ENCODE results near the gene SH3BGRL.

SH3BGRL gene

GRCh38 chrX:81201671-81202455 lies at the start of gene SH3BGRL, which contains the start of gene HMGN5:
Gene SH3BGRL (plus strand): TSS chrX:81202102. CDS start chrX:81202201, 99 bp downstream.
Gene HMGN5 (minus strand): TSS chrX:81201913. CDS start chrX:81121549, 80,364 bp downstream.
- peak; percentile 14 to 39 (median 30) for DNase-seq

- DNase-seq: no peak
Observed at GRCh38 chrX:81168391-81168790, 33.5 kb upstream of the SH3BGRL start.

- DNase-seq: no peak
Observed at GRCh38 chrX:81174286-81174685, 27.6 kb upstream of the SH3BGRL start.

GRCh38 chrX:81195259-81195658 lies 6.6 kb upstream of the SH3BGRL start:
- DNase-seq: no peak

- peak; percentile 1 to 23 (median 6) for DNase-seq
Observed at GRCh38 chrX:81195712-81196111, 6.2 kb upstream of the SH3BGRL start.

DNA sequence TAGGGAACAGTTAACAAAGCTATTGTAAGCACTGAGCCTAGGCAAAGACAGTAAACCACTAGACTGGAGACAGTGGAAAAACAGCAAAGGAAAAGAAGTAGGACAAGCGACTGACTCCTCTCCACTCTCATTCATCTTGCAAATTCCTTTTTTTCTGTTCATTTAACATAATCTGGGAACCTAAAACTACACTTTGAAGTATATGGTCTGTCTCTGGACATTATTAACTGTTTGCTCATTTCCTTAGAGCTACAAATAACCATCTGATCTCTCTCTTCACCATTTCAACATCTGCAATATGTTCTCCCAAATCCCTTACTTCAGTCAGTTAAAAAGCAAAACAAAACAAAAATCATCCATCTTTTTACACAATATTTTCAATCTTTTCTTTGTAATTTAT lies 831 bp upstream of the SH3BGRL start:
- DNase-seq: no peak

GRCh38 chrX:81202456-81202819 lies 536 bp downstream of the SH3BGRL start:
- no peak for DNase-seq

- DNase-seq: no peak
Observed at GRCh38 chrX:81202943-81203342, 1.0 kb downstream of the SH3BGRL start.

- DNase-seq: no peak
Observed at GRCh38 chrX:81205551-81205950, 3.6 kb downstream of the SH3BGRL start.

DNA sequence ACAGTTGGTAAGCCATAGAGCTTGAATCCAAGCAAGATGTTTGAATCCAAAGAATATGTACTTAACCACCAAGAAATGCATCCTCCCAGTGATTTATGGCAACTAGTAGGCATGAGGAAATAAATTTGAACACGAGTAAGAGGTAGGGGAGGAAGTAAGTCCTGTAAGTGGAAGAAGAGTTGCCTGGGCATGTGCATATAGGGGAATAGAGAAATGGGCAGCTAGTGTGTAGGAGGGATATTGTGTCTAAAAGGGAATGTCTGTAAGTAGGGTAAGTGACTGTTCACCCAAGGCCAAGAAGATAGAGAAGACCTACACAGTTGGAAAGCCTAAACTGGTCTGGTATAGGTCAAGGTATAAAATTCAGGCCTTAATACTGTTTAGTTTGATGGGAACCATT lies 4.6 kb downstream of the SH3BGRL start:
- DNase-seq: no peak

DNA sequence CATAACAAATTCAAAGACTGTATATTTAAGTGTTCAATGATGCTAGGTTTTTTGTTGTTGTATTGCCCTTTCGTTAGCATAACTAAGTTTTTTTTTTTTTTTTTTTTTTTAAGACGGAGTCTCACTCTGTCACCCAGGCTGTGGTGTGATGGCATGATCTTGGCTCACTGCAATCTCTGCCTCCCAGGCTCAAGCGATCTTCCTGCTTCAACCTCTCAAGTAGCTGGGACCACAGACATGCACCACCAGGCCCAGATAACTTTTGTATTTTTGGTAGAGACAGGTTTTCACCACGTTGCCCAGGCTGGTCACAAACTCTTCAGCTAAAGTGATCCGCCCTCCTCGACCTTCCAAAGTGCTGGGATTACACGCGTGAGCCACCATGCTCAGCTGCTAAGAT lies 7.0 kb downstream of the SH3BGRL start:
- no peak for DNase-seq

DNA sequence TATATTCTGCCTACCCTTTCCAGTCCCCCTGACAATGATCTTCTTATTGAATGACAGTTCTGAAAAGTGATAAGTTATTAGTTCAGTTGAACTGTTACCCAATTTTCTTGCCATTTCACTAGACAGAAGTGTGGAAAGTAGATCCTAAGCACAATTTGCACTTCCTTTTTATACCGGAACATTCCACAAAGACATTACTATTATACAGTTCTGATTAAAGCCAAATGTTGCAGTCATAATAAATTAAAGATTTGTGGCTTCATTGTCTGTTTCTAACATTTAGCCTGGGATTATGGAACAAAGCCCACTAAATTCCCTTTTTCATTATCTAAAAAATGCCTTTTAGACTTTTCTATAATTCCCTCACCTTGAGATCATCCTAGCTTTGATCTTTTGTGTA lies 13.8 kb downstream of the SH3BGRL start:
- no peak for DNase-seq

- no peak for DNase-seq
Observed at GRCh38 chrX:81229229-81229628, 27.3 kb downstream of the SH3BGRL start.

GRCh38 chrX:81229901-81230300 lies 28.0 kb downstream of the SH3BGRL start:
- no peak for DNase-seq

DNA sequence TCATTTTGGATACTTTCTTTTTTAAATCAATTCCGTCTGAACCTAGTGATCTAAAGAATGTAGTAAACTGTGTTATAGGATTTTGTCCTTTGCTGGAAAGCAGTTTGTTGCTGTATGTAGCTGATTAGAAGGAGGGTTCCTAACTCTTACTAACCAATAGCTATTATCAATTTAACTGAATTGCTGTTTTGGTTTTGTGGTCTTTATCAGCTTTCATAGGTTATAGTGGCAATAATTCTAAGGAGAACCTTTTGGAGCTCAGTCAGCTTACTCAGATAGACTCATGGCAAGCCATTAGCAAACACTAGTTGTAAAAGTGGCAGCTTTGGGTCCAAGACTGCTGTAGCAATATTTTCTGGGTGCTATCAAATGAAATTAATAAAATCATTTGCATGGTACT lies 29.6 kb downstream of the SH3BGRL start:
- no peak for DNase-seq

DNA sequence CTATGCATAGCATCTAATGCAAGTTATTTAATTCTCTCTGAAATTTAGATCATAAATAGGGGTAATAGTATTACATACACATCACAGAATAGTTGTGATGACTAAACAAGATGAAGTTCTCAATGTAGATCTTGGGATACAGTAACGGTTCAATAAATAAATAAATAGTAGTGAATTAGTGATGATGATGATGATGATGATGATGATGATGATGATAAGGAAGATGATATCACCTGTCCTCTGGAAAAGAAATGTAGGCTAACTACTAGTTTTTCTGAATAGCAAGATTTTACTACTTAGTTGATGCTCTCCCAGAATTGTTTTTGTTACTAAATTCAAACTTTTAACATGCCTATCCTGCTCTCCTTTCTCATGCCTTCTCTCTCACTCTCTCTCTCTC lies 30.3 kb downstream of the SH3BGRL start:
- no peak for DNase-seq

DNA sequence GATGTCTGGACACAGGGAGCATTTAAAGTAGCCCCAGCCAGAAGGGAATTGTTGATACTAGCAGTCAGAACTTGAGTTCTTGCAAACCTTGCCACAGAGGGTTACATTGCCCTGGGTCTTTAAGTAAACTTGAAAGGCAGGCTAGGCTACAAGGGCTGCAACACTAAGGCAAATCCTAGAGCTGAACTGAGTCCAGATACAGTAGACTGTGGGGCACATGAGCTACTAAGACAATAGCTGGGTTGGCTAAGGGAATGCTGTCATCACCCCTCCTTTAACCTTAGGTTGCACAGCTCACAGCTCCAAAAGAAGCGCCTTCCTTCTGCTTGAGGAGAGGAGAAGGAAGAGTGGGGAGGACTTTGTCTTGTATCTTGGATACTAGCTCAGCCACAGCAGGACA lies 35.6 kb downstream of the SH3BGRL start:
- DNase-seq: no peak

- no peak for DNase-seq
Observed at GRCh38 chrX:81238166-81238565, 36.3 kb downstream of the SH3BGRL start.

DNA sequence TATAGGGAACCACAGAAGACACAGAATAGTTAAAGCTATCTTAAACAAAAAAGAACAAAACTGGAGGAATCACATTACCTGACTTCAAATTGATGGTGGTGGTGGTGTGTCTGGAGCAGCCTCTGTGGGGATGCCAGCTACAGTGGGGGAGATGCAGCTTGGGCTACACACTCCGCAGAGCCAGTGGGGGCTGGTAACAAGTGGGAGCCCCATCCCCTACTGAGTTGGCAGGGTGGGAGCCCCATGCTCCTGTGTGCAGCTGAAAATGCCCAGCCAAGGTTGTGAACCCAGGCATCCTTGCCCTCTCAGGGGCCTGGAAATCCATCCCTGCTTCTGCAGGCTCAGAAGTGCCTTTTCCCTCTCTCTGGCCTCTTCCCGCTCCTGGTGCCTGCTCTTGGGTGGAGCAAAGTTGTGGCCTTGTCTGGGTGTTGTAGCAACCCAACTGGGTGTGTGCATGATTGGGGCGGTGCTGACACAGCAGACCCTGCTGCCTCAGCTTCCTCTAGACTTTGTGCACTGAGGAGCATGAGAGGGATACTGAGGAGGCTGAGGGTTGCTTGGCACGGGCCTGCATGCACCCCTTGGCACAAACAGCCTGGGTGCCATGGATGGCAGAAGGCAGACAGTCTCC lies 38.9 kb downstream of the SH3BGRL start:
- no peak for DNase-seq

DNA sequence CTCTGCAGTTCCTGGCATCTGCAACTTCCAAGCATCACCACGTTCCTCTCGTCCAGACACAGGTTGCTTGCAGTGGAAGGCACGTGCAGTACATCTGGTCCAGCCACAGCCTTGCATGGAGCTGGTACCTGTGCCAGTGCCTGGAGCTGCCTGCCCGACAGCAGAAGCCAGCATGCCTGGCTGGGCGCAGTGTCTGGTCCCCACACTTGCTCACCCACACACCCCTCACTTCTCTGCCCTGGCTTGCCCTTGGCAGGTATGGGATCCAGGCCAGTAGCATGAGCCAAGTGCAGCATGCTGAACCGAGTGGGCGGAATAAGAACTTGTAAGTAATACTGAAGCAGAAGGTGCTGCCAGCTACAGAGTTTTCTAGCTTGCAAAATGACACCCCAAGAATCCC lies 39.9 kb downstream of the SH3BGRL start:
- no peak for DNase-seq

GRCh38 chrX:81255876-81256275 lies 54.0 kb downstream of the SH3BGRL start:
- no peak for DNase-seq

DNA sequence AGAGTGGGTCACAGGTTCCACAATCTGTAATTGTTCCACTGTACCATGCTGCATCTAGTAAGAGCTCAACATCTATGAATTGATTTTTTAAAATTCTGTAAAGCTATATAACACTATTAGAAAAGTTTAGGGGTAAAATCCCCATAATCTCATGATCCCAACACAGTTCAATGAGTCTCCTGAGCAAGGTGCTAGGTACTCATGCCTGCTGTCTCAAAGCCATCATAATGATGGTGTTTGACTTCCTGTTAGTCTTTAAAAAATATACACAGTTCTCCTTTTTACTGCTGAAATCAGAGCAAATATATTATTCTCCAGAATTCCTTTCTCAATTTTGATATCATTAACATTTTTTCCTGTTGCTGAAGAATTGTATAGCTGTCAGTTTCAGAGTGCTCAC lies 55.9 kb downstream of the SH3BGRL start:
- DNase-seq: no peak

DNA sequence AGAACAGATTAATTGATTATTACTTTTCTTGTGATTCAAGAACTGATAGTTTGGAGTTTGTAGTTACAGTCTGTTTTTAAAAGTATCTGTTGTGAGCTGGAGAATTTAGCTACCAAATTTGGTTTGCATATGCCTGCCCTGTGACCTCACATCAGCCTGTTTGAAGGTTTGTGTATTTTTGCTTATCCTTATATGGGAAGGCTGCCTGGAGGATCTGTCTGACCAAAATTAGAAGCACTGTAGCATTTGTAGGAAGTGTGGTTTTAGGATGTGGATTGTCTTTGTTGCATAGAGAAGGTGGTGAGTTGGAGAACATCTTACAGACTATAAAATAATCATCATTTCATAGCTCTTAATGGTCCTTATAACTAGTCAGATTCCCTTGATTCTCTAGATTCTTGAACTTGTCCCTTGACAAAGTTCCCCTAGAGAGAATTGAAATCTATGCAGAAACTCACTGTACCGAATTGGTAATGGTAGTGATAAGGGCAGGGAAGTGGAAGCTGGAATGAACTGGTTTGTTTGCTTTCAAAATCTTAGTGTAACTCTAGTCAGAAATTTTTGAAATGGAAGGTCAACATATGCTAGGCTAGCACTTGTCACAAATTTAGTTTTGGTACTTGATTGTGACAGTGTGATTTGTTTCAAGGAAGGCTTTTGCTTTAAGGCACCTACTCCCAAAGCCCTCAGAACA lies 57.3 kb downstream of the SH3BGRL start:
- DNase-seq: no peak

Data from activated CD4-positive, CD25-positive, alpha-beta regulatory T cell (primary cell).